G401 (cell line): ENCODE measurements around the gene CD160. TPM values are rescaled to one million over a fixed set of nuclear protein-coding genes. Genes with fewer than 3 reads are reported as not detected.
"Not testable (repeated sequence)": the region's sequence is repeated elsewhere in the genome, so short reads cannot be mapped to it uniquely, and the experiment has no call there.

Experiments
- DNase-seq: peaks from one replicate; pipeline ENCODE4 v3.0.0-alpha.2; 2015; ENCODE audit warnings: low spot score
- in situ Hi-C: cut with HindIII; loops from 2 replicates; pipeline ENCODE4 v1.10.0; 2016; ENCODE audit warnings: low sequenced_read_pairs, mixed read lengths
- total RNA-seq: library from RNA; depleted of rRNA; stranded (reverse); fragments of >200 nt; shearing (Covaris generic); gene quantifications from 2 replicates; pipeline ENCODE4 v1.2.3, GENCODE V29; 2014

The CD160 gene
- total RNA-seq, 1 experiment from 2014 or later: not detected

DNA sequence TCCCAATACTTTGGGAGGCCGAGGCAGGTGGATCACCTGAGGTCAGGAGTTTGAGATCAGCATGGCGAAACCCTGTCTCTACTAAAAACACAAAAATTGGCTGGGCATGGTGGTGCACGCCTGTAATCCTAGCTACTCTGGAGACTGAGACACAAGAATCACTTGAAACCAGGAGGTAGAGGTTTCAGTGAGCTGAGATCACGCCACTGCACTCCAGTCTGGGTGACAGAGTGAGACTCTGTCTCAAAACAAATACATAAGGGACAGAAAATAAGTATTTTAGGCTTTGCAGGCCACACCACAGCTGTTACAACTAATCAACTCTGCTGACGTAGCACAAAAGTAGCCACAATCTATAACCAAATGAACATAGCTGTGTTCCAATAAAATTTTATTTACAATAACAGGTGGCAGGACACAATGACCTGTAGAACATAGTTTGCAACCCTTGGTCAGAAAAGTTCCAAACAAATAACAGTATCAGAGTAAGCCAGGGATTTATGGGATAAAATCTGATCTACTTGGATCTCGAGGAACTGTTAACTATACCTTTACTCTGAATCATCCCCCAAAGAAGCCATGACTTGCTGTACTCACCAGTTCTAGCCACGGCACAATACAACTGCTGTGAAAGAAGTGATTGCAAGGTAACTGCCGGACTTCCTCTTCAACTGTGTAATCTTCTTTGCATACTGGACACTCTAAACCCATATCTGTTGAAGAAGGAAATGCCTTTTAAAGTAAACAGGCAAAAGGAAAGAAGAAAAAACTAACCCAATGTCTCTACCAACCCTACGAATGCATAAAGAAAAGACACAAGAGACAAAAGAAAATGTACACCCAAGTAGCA, 28.3 kb downstream of the CD160 start:
- in situ Hi-C loops: no loop called here
- no peak for DNase-seq

DNA sequence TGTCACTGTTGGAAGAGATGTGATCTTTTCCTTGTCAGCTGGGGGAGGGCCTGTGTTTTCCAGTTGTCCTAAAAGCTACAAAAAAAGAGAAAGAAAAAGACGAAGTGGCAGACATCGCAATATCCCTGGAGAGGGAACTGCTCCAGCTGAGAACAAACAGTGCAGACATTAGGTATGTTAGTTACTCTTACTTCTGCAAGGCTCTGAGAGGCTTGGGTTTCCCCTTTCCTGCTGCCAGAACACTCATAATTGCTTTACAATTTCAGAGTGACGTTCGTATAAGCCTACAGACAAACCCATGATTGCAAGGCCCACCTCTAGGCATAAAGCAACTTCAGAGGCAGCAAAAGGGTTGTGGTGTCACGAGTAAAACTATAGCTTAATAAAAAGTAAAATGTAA, 31.1 kb downstream of the CD160 start:
- in situ Hi-C loops: no loop called here
- no peak for DNase-seq

DNA sequence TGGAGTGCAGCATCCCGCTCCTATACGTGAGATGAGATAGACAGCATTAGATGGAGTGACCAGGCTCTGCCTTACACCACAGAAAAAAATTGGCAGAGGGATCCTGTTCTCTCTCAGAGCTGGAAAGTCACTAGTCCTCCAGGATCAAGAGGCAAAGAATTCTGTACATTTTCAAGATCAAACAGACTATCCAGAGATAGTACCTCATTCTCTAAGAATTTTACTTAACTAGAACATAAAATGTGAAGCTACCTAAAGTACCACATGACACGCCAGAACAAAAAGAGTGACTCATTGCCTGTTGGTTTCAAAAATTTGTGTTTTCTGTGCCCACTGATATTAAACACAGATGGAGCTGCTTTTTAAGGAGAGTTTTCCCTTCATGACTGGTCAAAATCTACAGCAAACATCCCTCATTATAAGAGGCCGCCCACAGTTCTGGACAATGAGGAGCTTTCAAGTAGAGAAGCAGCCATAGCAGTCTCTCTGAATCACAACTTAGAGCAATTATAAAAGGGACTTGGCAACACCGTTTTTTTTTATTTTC, 32.3 kb downstream of the CD160 start:
- in situ Hi-C loops: no loop called here
- peak; percentile 53 for DNase-seq

DNA sequence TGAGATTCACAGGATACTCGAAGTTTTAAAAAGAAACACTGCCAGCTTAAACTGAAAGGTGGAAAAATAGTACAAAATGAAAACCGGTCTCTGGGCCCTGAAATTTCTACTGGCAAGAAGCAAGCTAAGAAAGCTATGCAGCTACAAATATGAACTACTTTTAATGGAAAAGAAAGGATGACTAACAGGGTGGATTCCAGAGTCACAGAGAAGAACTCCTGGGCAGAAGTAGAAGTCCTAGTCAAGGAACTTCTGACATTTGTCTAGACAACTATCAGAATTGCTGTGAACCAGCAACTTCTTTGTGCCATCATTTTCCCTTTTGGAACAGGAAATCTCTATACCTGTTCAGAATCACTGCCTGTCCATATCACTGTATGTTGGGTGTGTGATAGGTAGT, 38.1 kb downstream of the CD160 start:
- in situ Hi-C loops: no loop called here
- DNase-seq: peak; percentile 33

DNA sequence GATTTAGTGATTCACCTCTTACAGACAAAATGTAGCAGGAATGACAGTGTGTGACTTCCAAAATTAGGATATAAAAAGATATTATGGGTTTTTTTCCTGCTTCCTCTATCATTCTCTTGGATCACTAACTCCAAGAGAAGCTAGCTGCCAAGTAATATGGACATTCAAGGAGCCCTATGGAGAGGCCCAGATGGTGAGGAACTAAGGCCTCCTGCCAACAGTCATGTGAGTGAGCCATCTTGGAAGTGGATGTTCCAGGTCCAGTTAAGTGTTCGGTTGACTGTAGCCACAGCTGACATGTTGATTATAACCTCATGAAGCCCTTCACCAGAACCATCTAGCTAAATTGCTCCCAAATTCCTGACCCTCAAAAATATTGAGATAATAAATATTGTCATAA, 38.8 kb downstream of the CD160 start:
- DNase-seq: peak; percentile 98
- in situ Hi-C loops: no loop called here

DNA sequence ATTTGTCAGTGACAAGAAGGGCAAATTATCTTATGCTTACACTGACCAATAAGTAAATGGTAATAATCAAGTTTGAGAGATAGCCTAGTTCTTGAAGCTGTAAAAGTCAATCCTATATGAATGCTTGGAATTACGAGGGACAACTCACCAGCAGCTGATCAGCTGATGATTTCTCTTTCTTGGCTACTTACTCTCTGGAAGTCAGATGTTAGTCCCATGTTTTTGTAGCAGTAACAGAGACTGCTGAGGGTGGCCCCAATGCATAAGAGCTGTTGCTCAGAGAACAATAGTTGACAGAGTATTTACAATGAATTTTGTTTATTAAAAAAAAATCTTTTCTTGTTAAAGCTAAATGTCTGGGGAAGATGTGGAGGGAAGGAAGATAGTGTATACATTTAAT, 39.3 kb downstream of the CD160 start:
- no peak for DNase-seq
- in situ Hi-C loops: no loop called here

DNA sequence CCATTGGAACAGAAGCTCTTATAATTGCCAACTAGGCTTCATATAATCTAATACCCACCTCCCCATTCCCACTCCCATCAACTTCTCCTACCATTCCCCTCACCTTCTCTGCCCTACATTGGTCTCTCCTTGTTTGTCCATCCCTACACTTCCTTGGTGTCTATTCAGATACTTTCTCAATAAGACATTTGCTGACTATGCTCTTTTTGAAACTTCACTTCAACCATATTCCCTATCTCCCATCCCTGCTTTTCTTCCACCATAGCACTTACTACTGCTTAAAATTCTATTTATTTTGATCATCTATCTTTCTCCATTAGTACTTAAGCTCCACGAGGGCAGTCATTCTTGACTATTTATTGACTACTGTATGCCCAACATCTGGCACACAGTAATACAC, 40.4 kb downstream of the CD160 start:
- in situ Hi-C loops: no loop called here
- DNase-seq: no peak

DNA sequence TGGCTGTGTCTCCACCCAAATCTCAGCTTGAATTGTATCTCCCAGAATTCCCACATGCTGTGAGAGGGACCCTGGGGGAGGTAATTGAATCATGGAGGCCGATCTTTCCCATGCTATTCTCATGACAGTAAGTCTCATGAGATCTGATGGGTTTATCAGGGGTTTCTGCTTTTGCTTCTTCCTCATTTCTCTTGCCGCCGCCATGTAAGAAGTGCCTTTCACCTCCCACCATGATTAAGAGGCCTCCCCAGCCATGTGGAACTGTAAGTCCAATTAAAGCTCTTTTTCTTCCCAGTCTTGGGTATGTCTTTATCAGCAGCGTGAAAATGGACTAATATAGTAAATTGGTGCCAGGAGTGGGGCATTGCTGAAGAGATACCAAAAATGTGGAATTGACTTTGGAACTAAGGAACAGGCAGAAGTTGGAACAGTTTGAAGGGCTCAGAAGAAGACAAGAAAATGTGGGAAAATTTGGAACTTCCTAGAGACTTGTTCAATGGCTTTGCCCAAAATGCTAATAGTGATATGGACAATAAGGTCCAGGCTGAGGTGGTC, 41.2 kb downstream of the CD160 start:
- DNase-seq, in situ Hi-C loops: not testable (repeated sequence)

DNA sequence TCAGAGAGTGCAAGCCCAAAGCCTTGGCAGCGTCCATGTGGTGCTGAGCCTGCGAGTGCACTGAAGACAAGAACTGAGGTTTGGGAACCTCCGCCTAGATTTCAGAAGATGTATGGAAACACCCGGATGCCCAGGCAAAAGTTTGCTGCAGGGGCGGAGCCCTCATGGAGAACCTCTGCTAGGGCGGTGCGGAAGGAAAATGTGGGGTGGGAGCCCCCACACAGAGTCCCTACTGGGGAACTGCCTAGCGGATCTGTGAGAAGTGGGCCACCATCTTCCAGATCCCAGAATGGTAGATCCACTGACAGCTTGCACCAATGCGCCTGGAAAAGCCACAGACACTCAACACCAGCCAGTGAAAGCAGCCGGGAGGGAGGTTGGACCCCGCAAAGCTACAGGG, 42.2 kb downstream of the CD160 start:
- in situ Hi-C loops: not testable (repeated sequence)

DNA sequence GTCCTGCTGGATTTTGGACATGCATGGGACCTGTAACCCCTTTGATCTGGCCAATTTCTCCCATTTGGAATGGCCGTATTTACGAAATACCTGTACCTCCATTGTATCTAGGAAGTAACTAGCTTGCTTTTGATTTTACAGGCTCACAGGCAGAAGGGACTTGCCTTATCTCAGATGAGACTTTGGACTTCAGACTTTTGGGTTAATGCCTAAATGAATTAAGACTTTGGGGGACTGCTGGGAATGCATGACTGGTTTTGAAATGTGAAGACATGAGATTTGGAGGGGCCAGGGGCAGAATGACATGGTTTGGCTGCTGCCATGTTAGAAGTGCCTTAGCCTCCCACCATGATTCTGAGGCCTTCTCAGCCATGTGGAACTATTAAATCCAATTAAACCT, 42.7 kb downstream of the CD160 start:
- DNase-seq, in situ Hi-C loops: not testable (repeated sequence)

More for the DNA sequence above, 42.2 kb downstream of the CD160 start:
- DNase-seq: not testable (repeated sequence)

DNA sequence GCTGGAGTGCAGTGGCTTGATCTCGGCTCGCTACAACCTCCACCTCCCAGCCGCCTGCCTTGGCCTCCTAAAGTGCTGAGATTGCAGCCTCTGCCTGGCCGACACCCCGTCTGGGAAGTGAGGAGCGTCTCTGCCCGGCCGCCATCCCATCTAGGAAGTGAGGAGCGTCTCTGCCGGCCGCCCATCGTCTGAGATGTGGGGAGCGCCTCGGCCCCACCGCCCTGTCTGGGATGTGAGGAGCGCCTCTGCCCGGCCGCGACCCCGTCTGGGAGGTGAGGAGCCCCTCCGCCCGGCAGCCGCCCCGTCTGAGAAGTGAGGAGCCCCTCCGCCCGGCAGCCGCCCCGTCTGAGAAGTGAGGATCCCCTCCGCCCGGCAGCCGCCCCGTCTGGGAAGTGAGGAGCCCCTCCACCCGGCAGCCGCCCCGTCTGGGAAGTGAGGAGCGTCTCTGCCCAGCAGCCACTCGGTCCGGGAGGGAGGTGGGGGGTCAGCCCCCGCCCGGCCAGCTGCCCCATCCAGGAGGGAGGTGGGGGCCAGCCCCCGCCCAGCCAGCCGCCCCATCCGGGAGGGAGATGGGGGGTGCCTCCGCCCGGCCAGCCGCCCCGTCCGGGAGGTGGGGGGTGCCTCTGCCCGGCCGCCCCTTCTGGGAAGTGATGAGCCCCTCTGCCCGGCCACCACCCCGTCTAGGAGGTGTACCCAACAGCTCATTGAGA, 45.1 kb downstream of the CD160 start:
- in situ Hi-C loops, DNase-seq: not testable (repeated sequence)

DNA sequence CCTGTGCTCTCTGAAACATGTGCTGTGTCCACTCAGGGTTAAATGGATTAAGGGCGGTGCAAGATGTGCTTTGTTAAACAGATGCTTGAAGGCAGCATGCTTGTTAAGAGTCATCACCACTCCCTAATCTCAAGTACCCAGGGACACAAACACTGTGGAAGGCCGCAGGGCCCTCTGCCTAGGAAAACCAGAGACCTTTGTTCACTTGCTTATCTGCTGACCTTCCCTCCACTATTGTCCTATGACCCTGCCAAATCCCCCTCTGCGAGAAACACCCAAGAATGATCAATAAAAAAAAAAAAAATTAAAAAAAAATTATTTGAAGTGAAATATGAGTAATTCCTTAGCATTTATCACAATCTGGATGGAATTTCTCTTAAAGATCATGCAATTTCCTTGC, 45.8 kb downstream of the CD160 start:
- DNase-seq, in situ Hi-C loops: not testable (repeated sequence)

DNA sequence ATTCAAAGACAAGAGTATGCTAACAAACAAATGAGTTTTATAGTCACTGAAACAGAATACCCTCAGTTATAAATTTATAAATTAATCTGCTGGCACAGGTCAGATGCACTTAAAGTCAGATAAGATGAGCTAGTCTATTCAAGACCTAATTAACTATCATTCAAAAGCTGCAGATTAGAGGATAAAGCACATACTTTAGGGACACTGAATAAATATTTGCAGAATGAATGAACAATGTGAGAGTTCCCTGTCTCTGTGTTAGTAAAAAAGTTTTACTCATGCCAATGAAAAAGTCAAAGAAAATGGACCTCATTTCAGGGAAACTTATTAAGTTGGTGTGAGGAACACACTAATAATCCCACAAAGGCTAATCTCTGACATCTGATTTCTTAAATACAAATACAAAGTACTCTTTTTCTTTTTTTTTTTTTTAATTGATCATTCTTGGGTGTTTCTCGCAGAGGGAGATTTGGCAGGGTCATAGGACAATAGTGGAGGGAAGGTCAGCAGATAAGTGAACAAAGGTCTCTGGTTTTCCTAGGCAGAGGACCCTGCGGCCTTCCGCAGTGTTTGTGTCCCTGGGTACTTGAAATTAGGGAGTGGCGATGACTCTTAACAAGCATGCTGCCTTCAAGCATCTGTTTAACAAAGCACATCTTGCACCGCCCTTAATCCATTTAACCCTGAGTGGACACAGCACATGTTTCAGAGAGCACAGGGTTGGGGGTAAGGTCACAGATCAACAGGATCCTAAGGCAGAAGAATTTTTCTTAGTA, 46.5 kb downstream of the CD160 start:
- in situ Hi-C loops, DNase-seq: not testable (repeated sequence)

DNA sequence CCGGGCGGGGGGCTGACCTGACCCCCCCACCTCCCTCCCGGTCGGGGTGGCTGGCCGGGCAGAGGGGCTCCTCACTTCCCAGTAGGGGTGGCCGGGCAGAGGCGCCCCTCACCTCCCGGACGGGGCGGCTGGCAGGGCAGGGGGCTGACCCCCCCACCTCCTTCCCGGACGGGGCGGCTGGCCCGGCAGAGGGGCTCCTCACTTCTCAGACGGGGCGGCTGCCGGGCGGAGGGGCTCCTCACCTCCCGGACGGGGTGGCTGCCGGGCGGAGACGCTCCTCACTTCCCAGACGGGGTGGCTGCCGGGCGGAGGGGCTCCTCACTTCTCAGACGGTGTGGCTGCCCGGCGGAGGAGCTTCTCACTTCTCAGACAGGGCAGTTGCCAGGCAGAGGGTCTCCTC, 47.6 kb downstream of the CD160 start:
- in situ Hi-C loops, DNase-seq: not testable (repeated sequence)

DNA sequence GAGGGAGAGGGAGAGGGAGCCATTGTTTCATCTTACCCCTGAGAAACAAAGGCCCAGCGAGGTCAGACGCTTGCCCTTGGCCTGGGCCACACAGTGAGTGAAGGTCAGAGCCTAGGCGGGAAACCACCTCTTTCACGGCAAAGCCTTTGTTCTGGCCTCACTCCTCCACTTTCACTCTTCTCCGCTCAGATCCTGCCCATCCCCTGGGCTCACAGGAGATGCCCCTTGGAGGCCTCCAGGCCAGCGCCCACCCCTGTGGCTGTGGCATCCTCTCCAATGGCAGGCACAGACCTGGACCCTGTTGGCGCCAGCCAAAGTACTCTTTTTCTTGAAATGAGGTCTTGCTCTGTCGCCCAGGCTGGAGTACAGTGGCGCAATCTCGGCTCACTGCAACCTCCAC, 48.7 kb downstream of the CD160 start:
- in situ Hi-C loops, DNase-seq: not testable (repeated sequence)

DNA sequence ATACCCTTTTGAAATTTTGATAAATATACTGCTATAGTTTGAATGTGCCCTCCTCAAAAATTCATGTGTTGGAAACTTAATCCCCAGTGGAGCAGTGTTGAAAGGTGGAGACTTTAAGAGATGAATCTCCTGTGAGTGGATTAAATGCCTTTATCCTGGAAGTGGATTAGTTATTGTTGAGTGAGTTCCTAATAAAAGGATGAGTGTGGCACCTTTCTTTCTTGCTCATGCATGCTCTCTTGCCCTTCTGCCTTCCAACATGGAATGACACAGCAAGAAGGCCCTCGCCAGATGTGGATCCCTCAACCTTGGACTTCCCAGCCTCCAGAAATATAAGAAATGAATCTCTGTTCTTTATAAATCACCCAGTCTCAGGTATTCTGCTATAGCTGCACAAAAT, 51.8 kb downstream of the CD160 start:
- in situ Hi-C loops: no loop called here
- no peak for DNase-seq

DNA sequence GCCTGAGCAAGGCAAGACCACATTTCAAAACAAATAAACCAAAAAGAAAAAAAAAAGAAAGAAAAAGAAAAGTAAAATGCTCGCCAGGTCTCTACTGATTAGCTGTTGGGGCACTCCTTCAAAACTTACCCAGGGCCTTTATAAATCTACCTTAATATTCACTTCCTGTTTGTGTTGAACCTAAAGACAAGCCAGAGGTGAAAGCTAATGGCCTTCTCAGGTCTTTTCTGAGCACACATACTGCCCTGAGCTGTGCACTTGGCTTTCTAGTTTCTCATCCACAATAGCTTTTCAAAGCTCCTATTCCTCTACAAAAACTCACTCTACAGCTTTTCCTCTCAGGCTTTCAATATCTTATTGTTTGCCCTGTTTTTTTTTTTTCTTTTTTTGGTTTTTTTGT, 54.1 kb downstream of the CD160 start:
- in situ Hi-C loops: no loop called here

DNA sequence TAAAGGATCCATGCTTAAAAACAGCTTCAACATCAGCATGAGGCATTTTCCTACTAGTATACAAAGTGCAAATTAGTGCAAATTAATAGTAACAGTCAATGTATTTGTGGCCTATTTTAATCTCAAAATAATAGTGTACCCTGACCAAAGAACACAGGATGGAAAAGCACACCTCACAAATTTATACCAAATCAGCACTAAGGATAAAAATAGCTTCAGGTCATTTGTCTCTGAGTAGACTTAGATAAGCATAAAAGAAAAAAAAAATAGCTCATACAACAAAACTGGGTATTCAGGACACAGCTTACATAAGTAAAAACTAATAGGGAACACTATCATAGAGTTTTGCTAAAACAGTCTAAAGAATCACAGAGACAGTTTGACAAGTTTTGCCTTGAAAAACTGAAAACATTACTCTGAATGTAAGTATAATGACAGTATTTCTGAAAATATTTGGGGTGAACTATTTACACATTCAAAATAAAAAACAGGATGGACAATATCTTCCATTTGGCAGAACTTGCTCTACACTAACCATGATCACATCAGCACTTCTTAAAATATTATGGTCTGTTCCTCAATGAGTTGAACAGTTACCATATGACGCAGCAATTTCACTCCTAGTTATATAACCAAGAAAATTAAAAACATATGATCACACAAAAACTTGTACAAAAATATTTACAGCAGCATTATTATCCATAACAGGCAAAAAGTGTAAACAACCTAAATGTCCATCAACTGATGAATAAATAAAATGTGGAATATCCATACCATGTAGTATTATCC, 58.3 kb downstream of the CD160 start:
- in situ Hi-C loops: no loop called here
- DNase-seq: peak; percentile 21

More for the DNA sequence above, 54.1 kb downstream of the CD160 start:
- DNase-seq: no peak
